GM18907 (cell line): ENCODE data around the gene CCDC85A.

ENCODE experiments used
- ATAC-seq: cut with Tn5 transposase; IDR thresholded peaks from one replicate; pipeline ENCODE4 v1.9.1; 2021; ENCODE audit warnings: mild to moderate bottlenecking, moderate library complexity; ENCODE audit not compliant: unreplicated experiment

Gene CCDC85A

GRCh38 chr2:56192664-56193305 lies 9.0 kb downstream of the CCDC85A start:
- ATAC-seq: no peak

- no peak for ATAC-seq
These were observed 11.8 kb downstream of the CCDC85A start for GRCh38 chr2:56195563-56195962.

DNA sequence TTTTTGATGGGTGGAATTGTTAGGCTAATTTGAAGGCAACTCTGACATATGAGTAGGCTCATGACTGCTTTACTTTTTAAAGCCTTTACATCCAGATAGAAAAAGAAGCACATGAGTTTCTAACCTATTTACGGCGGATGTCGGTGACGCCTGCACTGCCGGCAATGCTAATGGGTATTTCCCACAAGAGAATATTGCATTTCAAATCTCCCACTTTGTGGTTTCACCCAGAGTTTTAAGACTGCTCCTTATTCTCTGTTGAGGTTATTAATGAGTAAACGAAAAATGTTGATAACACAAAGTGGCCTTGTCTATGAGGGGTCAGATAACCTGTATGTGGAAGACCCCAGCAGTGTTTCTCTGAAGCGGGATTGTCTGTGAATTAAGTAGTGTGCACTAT lies 14.0 kb downstream of the CCDC85A start:
- no peak for ATAC-seq

- ATAC-seq: no peak
These were observed 15.1 kb downstream of the CCDC85A start for GRCh38 chr2:56198936-56199335.

- ATAC-seq: no peak
These were observed 15.7 kb downstream of the CCDC85A start for GRCh38 chr2:56199492-56199891.

DNA sequence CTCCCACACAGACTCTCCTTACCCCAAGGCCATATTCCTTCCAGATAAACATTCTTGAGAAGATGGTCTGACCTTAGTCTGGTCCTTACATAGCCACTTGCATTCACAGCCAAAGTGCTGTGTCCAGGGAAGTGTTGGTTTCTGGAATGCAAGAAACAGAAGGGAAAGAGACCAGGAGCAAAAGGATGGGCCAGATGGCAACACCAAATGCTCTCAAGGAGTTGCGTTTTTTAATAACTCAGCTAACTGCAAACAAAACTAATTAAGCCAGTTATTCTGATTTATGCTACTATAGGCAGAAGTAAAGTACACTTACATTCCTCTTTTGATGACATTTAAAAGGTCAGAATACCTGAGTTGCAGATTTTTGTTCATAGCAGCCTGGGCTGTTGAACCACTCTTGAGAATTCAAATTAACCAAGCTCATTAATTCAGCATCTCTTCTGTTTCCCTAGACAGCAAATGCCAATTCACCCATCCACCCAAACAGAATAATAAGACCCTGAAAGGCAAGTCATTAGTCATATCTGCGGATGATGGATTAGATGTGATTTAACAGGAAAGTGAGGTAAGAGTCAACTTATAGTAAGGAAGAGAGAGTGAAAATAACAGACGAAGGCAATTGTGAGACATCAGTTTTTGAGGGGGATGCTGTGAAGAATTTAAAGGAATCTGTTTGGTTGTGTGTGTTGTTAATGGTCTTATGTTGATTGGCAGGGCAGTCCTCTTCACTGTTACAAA lies 18.8 kb downstream of the CCDC85A start:
- no peak for ATAC-seq

GRCh38 chr2:56204556-56204955 lies 20.8 kb downstream of the CCDC85A start:
- no peak for ATAC-seq

DNA sequence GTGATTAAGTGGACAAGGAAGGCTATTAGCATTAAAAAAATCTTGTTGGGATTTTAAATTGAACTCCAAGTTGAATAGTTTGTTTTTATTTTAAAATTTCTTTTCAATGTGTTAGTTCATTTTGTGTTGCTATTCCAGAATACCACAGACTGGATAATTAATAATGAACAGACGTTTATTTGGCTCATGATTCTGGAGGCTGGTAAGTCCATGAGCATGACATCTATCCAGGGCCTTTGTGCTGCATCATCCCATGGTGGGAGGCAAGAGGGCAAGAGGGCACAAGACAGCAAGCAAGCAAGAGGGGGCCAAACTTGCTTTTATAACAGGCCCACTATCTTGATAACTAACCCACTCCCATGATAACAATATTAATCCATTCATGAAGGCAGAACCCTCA lies 22.5 kb downstream of the CCDC85A start:
- no peak for ATAC-seq

DNA sequence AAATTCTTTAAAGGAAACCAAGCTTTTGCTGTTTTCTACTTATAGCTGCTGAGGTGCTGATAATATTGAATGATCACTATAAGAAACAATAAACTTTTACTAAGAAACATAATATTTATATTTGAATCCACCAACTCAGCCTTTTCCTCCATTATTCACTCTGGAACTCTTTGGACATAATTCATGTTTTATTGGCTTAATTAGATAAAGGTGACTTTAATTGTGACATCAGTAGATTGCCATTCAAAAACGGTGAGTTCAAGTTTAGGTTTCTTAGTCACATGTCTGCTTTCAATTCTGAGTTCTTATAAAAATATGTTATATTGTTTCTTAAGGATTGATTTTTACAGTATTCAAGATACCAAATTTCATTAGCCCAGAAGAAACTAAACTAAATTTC lies 24.0 kb downstream of the CCDC85A start:
- no peak for ATAC-seq

DNA sequence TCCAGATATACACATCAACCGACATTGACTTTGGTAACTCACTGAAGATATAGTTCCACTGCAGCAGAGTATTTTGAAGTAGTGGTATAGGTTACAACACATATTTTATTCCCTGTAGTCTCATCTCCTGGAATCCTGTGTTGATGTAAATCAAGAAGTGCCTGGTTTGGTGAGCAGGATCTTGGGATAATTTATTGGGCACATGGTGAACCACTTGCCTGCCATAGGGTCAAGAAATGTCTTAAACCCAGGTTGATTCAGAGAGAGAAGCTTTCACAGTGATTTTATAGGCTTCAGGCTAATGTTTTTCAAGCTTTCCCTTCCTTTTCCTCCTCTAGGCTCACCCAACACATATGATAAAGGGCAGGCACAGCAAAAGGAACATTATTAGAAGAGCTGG lies 24.6 kb downstream of the CCDC85A start:
- no peak for ATAC-seq

GRCh38 chr2:56209701-56210100 lies 25.9 kb downstream of the CCDC85A start:
- no peak for ATAC-seq

GRCh38 chr2:56210291-56210690 lies 26.5 kb downstream of the CCDC85A start:
- no peak for ATAC-seq

DNA sequence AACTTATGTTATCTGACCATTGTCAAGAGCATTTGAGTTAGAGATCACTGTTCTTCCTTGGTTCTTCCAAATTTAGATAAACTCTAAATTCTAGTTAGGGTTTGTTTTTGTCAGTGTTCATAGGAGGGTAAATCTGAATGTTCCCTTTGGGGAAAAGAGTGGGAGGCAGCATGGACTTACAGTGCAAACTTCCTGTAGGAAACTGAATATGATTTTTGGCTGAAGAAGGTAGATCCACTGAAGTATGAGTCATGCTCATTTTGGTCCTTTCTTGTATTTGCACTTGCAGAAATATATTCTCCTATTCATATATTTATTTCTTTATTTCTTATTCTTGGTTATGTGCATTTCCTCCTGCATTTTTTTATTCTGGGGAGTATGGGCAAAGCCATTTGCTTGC lies 27.3 kb downstream of the CCDC85A start:
- no peak for ATAC-seq

GRCh38 chr2:56215911-56216310 lies 32.1 kb downstream of the CCDC85A start:
- no peak for ATAC-seq

DNA sequence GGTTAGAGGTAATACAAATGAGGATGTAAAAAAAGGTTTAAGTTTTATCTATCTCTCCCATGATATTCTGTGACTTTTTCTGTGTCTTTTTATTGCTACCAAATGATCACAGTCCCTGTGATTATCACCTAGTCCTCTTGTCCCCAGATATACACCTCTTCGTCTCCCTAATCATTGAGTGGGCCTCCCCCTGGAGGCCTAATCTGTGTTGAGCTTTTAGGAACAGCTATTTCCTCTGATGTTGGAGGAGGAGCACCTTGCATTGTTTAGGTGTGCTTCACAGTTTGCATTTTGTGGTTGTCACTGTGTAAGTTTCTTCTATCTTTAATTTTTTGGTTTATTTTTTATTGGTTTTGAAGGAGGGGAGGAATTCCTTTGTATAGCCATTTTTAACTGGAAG lies 33.3 kb downstream of the CCDC85A start:
- no peak for ATAC-seq

DNA sequence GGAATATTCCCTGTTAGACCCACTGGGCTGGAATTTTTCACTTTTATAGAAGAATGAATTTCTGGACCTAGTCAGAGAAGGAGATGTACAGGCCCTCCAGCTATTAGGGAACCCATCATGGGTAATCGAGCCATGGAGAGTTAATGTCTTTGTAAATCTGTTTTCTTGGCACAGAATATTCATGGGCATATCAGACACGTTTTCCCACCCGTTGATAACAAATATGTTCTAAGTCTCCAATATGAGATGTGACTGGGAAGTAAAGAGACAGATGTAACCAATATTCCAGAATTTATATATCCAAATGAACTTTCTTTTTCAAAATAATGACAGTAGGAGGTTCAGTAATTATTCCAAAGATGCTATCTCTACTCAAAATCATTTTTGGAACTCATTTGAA lies 38.7 kb downstream of the CCDC85A start:
- no peak for ATAC-seq

GRCh38 chr2:56224316-56224715 lies 40.5 kb downstream of the CCDC85A start:
- no peak for ATAC-seq

DNA sequence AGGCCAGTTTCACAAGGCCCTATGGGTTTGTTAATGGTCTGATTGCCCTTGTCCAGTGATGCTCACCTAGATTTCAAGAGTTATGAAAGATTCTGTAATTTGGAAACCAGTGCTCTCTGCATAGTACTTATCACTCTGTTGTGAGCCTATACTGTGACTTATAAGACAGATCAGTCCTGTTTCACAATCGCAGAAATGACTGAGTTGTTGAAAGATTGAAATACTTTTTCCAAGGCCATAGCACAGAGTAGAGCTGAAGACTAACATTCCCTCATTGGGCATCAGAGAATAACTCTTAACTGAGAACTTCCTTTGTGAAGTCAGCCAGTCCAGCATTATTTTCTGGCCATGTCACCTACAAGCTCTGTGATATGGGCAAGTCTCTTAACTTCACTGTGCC lies 44.0 kb downstream of the CCDC85A start:
- ATAC-seq: no peak

DNA sequence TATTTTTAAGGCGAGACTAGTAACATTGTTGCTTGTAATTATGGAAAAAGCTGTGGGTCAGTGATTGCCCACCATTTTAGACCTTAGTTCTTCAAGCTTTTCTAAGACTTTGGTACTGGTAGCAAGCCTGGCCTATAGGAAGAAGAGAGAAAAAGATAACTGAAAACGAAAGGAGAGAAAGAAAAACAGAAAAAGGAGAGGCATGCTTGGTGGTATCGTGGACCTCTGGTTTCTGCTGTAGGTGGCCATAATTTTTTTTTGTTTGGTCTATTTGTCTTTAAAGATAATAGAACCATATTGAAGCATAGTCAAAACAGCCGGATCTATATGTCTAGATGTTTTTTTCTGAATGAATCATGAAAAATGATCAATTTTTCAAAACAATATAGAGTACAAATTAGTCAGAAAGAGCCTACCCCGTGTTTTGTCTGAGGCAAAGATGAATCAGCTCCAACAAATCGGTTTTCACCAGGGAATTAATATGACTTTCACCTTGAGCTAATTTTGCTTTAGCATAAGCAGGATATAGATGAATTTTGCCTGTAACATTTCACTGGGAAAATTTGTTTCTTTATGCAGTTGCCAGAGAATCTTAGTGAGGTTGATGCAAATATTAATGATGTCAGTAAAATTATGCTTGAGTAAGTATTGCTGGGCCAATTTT lies 45.7 kb downstream of the CCDC85A start:
- no peak for ATAC-seq

GRCh38 chr2:56230156-56230555 lies 46.4 kb downstream of the CCDC85A start:
- no peak for ATAC-seq

GRCh38 chr2:56231361-56231760 lies 47.6 kb downstream of the CCDC85A start:
- ATAC-seq: no peak

- ATAC-seq: no peak
These were observed 49.1 kb downstream of the CCDC85A start for GRCh38 chr2:56232912-56233311.
